ENCODE measurements around the gene TSPAN8. TPM values are rescaled to one million over a fixed set of nuclear protein-coding genes. Genes with fewer than 3 reads are reported as not detected.

The TSPAN8 gene
- total and polyA plus RNA-seq, 2 experiments from 2014 or later, result 0.11 TPM; not detected in 1

- TF ChIP-seq CTCF (IDR thresholded peaks at IDR 0.05; ENCODE audit: low read depth, low read length), result no peak
- Histone ChIP-seq H3K27ac (no peak overlapping the region), H3K36me3 (no peaks in the 10 kb centered on the region), H3K9me3 (ENCODE audit: low read depth) (no peaks in the 10 kb centered on the region), H3K4me3 (no peak overlapping the region), H3K27me3 (no peaks in the 10 kb centered on the region), H3K4me1 (ENCODE audit: low read depth) (no peaks in the 10 kb centered on the region)
- DNase-seq (ENCODE audit: low read depth in 1 of 2, low spot score in 1 of 2), result peak in 1 of 2 donors; percentile 11
Observed at GRCh38 chr12:71194657-71195056, 36.9 kb upstream of the TSPAN8 start.

- Histone ChIP-seq H3K27ac (no peak overlapping the region), H3K4me1 (ENCODE audit: low read depth) (no peaks in the 10 kb centered on the region), H3K9me3 (ENCODE audit: low read depth) (no peaks in the 10 kb centered on the region), H3K36me3 (no peaks in the 10 kb centered on the region), H3K27me3 (no peaks in the 10 kb centered on the region), H3K4me3 (no peak overlapping the region)
- DNase-seq (ENCODE audit: low read depth in 1 of 2, low spot score in 1 of 2), result no peak
- no peak for TF ChIP-seq CTCF (IDR thresholded peaks at IDR 0.05; ENCODE audit: low read depth, low read length)
Observed at GRCh38 chr12:71193041-71193440, 35.2 kb upstream of the TSPAN8 start.

- H3K36me3 ChIP-seq, result no peaks in the 10 kb centered on the region
- no peaks in the 10 kb centered on the region for H3K4me1 ChIP-seq (ENCODE audit: low read depth)
- no peak for TF ChIP-seq CTCF (IDR thresholded peaks at IDR 0.05; ENCODE audit: low read depth, low read length)
- no peak for DNase-seq (ENCODE audit: low read depth in 1 of 2, low spot score in 1 of 2)
- H3K27me3 ChIP-seq, result no peaks in the 10 kb centered on the region
- H3K27ac ChIP-seq, result no peak overlapping the region
- no peaks in the 10 kb centered on the region for H3K9me3 ChIP-seq (ENCODE audit: low read depth)
- H3K4me3 ChIP-seq, result no peak overlapping the region
Observed at GRCh38 chr12:71191509-71192196, 33.9 kb upstream of the TSPAN8 start.

- Histone ChIP-seq H3K27ac (no peak overlapping the region), H3K4me1 (ENCODE audit: low read depth) (no peaks in the 10 kb centered on the region), H3K27me3 (no peaks in the 10 kb centered on the region), H3K36me3 (no peaks in the 10 kb centered on the region), H3K4me3 (no peak overlapping the region), H3K9me3 (ENCODE audit: low read depth) (no peaks in the 10 kb centered on the region)
- no peak for TF ChIP-seq CTCF (IDR thresholded peaks at IDR 0.05; ENCODE audit: low read depth, low read length)
- DNase-seq (ENCODE audit: low read depth in 1 of 2, low spot score in 1 of 2), result no peak
Observed at GRCh38 chr12:71190822-71191221, 33.0 kb upstream of the TSPAN8 start.

GRCh38 chr12:71187379-71187778 is 29.6 kb upstream of the TSPAN8 start:
- Histone ChIP-seq H3K4me1 (ENCODE audit: low read depth) (no peaks in the 10 kb centered on the region), H3K4me3 (no peak overlapping the region), H3K9me3 (ENCODE audit: low read depth) (no peaks in the 10 kb centered on the region), H3K27me3 (no peaks in the 10 kb centered on the region), H3K36me3 (no peaks in the 10 kb centered on the region), H3K27ac (no peak overlapping the region)
- DNase-seq (ENCODE audit: low read depth in 1 of 2, low spot score in 1 of 2), result no peak
- no peak for TF ChIP-seq CTCF (IDR thresholded peaks at IDR 0.05; ENCODE audit: low read depth, low read length)
